ENCODE data around the gene DND1.
"Not testable (repeated sequence)": the region's sequence is repeated elsewhere in the genome, so short reads cannot be mapped to it uniquely, and the experiment has no call there.

DND1 gene

DNA sequence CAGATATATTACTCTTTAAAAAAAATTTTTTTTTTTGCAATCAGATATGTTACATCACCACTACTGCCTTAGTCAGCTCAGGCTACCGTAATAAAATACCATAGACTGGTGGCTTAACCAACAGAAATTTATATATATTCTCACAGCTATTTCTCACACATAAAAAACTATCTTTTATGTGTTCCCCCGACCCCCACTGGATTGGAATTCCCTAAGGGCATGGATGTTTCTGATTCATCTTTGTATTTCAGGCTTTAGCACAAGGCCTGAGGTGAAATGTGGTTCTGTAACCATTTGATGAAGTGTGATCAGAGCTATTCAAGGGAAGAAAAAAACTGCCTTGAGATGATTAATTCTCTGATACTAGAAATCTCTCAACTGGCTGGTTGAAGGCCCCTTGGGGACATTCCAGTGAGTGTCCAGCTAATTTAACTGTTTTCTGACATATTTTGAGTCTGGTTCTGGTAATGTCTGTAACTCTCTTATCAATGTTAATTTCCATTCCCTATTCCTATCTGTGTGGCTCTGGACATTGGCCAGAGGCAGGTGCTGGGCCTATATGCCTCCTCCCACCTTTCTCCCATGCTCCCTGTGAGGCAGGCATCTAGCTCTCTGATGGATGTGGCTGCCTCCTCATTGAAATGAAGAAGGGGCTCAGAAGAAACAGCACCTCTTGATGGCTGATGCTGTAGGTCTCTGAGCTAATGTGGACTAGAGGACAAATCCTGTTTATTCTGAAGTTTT, 42.9 kb downstream of the DND1 start:
- Mint-ChIP-seq H3K36me3 (no peaks in the 10 kb centered on the region), H3K27ac (no peak overlapping the region), H3K27me3 (peaks cover 29 to 52% of the 10 kb centered on the region in 2 donors), H3K4me1 (peaks cover 18 to 26% of the 10 kb centered on the region in 2 donors), H3K9me3 (no peaks in the 10 kb centered on the region), H3K4me3 (no peak overlapping the region)
- ATAC-seq (replicated peaks) (no peak), DNase-seq (no peak)

DNA sequence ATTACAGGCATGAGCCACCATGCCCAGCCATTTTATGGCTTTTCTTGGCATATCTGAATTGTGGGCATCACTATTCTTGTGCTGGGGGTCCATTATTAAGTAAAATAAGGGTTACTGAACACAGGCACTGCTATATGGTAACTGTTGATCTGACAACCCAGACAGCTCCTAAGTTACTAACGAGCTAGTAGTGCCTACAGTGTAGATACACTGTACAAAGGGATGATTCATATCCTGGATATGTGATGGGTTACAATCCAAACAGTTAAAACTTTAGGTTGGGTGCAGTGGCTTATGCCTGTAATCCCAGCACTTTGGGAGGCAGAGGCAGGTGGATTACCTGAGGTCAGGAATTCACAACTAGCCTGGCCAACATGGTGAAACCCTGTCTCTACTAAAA, 44.7 kb downstream of the DND1 start:
- no peaks in the 10 kb centered on the region for H3K9me3 Mint-ChIP-seq
- no peak for DNase-seq
- H3K27me3 Mint-ChIP-seq: peaks cover 32 to 52% of the 10 kb centered on the region in 2 donors
- ATAC-seq (replicated peaks): no peak
- H3K4me3 Mint-ChIP-seq: no peak overlapping the region
- H3K4me1 Mint-ChIP-seq: peaks cover 18 to 21% of the 10 kb centered on the region in 2 donors
- H3K36me3 Mint-ChIP-seq: no peaks in the 10 kb centered on the region
- no peak overlapping the region for H3K27ac Mint-ChIP-seq

DNA sequence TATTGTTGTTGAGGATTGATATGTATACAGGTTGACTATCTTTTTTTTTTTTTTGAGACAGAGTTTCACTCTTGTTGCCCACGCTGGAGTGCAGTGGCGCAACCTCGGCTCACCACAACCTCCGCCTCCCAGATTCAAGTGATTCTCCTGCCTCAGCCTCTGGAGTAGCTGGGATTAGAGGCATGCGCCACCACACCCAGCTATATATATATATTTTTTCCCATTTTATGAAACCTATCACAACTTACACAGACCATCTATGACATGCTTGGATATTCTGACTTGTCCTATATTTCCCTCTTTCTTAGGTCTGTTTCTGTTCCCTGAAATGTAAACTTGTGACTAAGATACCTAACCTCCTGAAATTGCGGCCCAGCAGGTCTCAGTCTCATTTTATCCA, 45.4 kb downstream of the DND1 start:
- Mint-ChIP-seq H3K27ac (no peak overlapping the region), H3K4me1 (peaks cover 13 to 14% of the 10 kb centered on the region in 2 donors), H3K27me3 (peaks cover 32 to 47% of the 10 kb centered on the region in 2 donors), H3K9me3 (no peaks in the 10 kb centered on the region), H3K4me3 (no peak overlapping the region), H3K36me3 (no peaks in the 10 kb centered on the region)
- no peak for DNase-seq
- no peak for ATAC-seq (replicated peaks)

DNA sequence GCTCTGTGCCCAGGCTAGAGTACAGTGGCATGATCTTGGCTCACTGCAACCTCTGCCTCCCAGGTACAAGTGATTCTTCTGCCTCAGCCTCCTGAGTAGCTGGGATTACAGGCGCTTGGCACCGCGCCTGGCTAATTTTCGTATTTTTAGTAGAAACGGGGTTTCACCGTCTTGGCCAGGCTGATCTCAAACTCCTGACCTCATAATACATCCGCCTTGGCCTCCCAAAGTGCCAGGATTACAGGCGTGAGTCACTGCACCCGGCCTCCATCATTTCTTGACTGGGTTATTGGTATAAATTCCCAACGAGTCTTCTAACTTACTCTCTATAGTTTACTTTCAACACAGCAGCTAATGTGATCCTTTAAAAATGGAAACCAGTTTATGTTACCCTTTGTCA, 48.5 kb downstream of the DND1 start:
- H3K36me3 Mint-ChIP-seq; DNase-seq; H3K9me3 Mint-ChIP-seq; ATAC-seq (replicated peaks); H3K4me1 Mint-ChIP-seq; H3K4me3 Mint-ChIP-seq; H3K27ac Mint-ChIP-seq: not testable (repeated sequence)
- peaks cover 31% of the 10 kb centered on the region in 2 donors for H3K27me3 Mint-ChIP-seq

DNA sequence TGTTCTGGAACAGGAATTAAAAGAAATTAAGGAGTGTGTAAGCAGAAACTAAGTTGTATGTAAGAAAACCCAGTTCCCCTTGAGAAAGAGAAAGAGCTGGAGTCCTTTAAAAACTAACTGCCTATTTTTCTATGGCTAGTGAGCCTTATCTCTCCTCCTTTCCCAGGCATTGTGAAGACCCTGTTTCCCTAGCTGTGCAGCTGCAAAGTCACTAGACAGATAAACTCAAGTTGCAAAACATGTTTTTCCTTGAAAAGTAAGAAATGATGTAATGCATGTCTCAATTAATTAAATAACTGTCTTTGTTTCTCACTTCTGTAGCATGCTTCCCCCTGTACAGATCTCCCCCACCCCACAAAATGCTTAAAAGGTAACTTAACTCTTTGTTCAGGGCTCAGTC, 50.3 kb downstream of the DND1 start:
- not testable (repeated sequence) for DNase-seq; H3K4me1 Mint-ChIP-seq; H3K36me3 Mint-ChIP-seq; H3K4me3 Mint-ChIP-seq; ATAC-seq (replicated peaks); H3K9me3 Mint-ChIP-seq; H3K27ac Mint-ChIP-seq
- H3K27me3 Mint-ChIP-seq: peaks cover 40 to 44% of the 10 kb centered on the region in 2 donors

DNA sequence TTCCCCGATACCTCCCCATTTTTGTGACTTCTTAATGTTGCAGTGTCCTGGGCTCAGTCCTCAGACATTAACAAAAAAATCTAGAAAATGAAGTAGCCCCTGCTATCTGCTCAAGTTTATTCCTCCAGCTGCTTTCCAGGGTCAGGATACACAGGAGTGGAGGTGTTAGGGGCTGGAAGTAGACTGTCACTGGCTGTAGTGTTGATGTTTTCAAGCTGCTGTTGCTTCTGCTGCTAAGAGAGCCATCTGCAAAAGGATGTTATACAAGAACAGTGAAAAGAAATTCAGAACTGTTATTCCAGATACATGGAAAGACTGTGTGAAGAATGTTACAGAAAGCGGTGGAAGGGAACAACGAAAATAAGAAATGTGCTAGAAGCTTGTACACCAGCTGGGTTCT, 51.1 kb downstream of the DND1 start:
- peak overlapping the region; percentile 37 for H3K27ac Mint-ChIP-seq

More for the DNA sequence above, 51.1 kb downstream of the DND1 start:
- no peak overlapping the region for H3K4me3 Mint-ChIP-seq
- no peaks in the 10 kb centered on the region for H3K4me1 Mint-ChIP-seq
- peaks cover 43 to 45% of the 10 kb centered on the region in 2 donors for H3K27me3 Mint-ChIP-seq
- peaks cover 0 to 4% of the 10 kb centered on the region in 2 donors for H3K9me3 Mint-ChIP-seq
- ATAC-seq (replicated peaks) (no peak), DNase-seq (no peak)
- H3K36me3 Mint-ChIP-seq: no peaks in the 10 kb centered on the region
